ENCODE data around the gene RND2. TPM values are rescaled to one million over a fixed set of nuclear protein-coding genes. Genes with fewer than 3 reads are reported as not detected.

Gene RND2
- total RNA-seq, 1 donor from 2014 or later, result 0.85 TPM

- H3K27ac ChIP-seq (replicated peaks), result peak overlapping the region; percentile 86
- peaks cover 91% of the 10 kb centered on the region for H3K4me1 ChIP-seq
- intact Hi-C loops (cut with micrococcal nuclease), result no loop called here
- no peak for DNase-seq
- peaks cover 45% of the 10 kb centered on the region for H3K36me3 ChIP-seq
- H3K9me3 ChIP-seq (replicated peaks), result no peaks in the 10 kb centered on the region
- peak overlapping the region; percentile 25 for H3K4me3 ChIP-seq
- no peaks in the 10 kb centered on the region for H3K27me3 ChIP-seq (ENCODE audit: low read depth)
- no peak for TF ChIP-seq CTCF (IDR thresholded peaks at IDR 0.05; ENCODE audit: borderline replicate concordance)
These were observed 8.8 kb upstream of the RND2 start for GRCh38 chr17:43016216-43016615.

GRCh38 chr17:43018008-43018853 lies 6.8 kb upstream of the RND2 start:
- Histone ChIP-seq H3K27ac (replicated peaks) (peak overlapping the region; percentile 89), H3K4me3 (no peak overlapping the region), H3K4me1 (peaks cover 87% of the 10 kb centered on the region), H3K9me3 (replicated peaks) (no peaks in the 10 kb centered on the region), H3K27me3 (ENCODE audit: low read depth) (no peaks in the 10 kb centered on the region), H3K36me3 (peaks cover 39% of the 10 kb centered on the region)
- TF ChIP-seq CTCF (IDR thresholded peaks at IDR 0.05; ENCODE audit: borderline replicate concordance), result no peak
- intact Hi-C loops (cut with micrococcal nuclease), result no loop called here
- DNase-seq, result no peak

GRCh38 chr17:43018932-43019331 lies 6.1 kb upstream of the RND2 start:
- intact Hi-C loops (cut with micrococcal nuclease), result no loop called here
- peak overlapping the region; percentile 89 for H3K27ac ChIP-seq (replicated peaks)
- H3K9me3 ChIP-seq (replicated peaks), result no peaks in the 10 kb centered on the region
- no peak for DNase-seq
- peaks cover 32% of the 10 kb centered on the region for H3K36me3 ChIP-seq
- H3K27me3 ChIP-seq (ENCODE audit: low read depth), result no peaks in the 10 kb centered on the region
- TF ChIP-seq CTCF (IDR thresholded peaks at IDR 0.05; ENCODE audit: borderline replicate concordance), result no peak
- peak overlapping the region; percentile 95 for H3K4me3 ChIP-seq
- H3K4me1 ChIP-seq, result peaks cover 80% of the 10 kb centered on the region

- no peak for DNase-seq
- intact Hi-C loops (cut with micrococcal nuclease), result no loop called here
- TF ChIP-seq CTCF (IDR thresholded peaks at IDR 0.05; ENCODE audit: borderline replicate concordance), result no peak
- Histone ChIP-seq H3K9me3 (replicated peaks) (no peaks in the 10 kb centered on the region), H3K27me3 (ENCODE audit: low read depth) (no peaks in the 10 kb centered on the region), H3K36me3 (peaks cover 29% of the 10 kb centered on the region), H3K27ac (replicated peaks) (peak overlapping the region; percentile 89), H3K4me1 (peaks cover 80% of the 10 kb centered on the region), H3K4me3 (peak overlapping the region; percentile 95)
These were observed 5.6 kb upstream of the RND2 start for GRCh38 chr17:43019418-43019817.

- TF ChIP-seq CTCF (IDR thresholded peaks at IDR 0.05; ENCODE audit: borderline replicate concordance), result no peak
- Histone ChIP-seq H3K27ac (replicated peaks) (peak overlapping the region; percentile 89), H3K27me3 (ENCODE audit: low read depth) (no peaks in the 10 kb centered on the region), H3K36me3 (peaks cover 27% of the 10 kb centered on the region), H3K4me1 (peaks cover 77% of the 10 kb centered on the region), H3K9me3 (replicated peaks) (no peaks in the 10 kb centered on the region), H3K4me3 (peak overlapping the region; percentile 95)
- no peak for DNase-seq
- intact Hi-C loops (cut with micrococcal nuclease), result no loop called here
These were observed 4.9 kb upstream of the RND2 start for GRCh38 chr17:43020030-43020621.
